Measurements from ENCODE around the gene ASB2. TPM values are rescaled to one million over a fixed set of nuclear protein-coding genes. Genes with fewer than 3 reads are reported as not detected.

ASB2 gene
- total RNA-seq, 1 experiment from 2014 or later = 0.35 TPM

GRCh38 chr14:93889739-93890483 lies 86.5 kb downstream of the ASB2 start:
- Histone ChIP-seq H4K8ac (replicated peaks; ENCODE audit: insufficient read length, low read depth, low read length) (no peak overlapping the region), H3K14ac (ENCODE audit: insufficient read depth, low read length) (no peak overlapping the region), H2BK15ac (ENCODE audit: low read depth, low read length) (no peak overlapping the region), H2BK5ac (ENCODE audit: insufficient read length, low read length) (no peak overlapping the region), H4K20me1 (ENCODE audit: control insufficient read depth, insufficient read depth, insufficient read length) (no peaks in the 10 kb centered on the region), H2BK120ac (ENCODE audit: low read depth, low read length, poor library complexity, severe bottlenecking) (no peak overlapping the region), H3K4me1 (ENCODE audit: insufficient read depth, low read length) (no peaks in the 10 kb centered on the region; the same call in 1 of the 2 replicates), H3K79me2 (ENCODE audit: insufficient read depth, low read length) (no peaks in the 10 kb centered on the region), H2AFZ (ENCODE audit: low read length) (no peak overlapping the region), H4K5ac (ENCODE audit: insufficient read length, low read depth, low read length) (no peak overlapping the region), H3K9ac (ENCODE audit: extremely low read depth, insufficient read length, low read length) (no peak overlapping the region), H3K4me2 (ENCODE audit: insufficient read depth, insufficient read length, low read length) (no peak overlapping the region), H3K56ac (ENCODE audit: insufficient read length, low read depth, low read length) (no peak overlapping the region), H3K18ac (ENCODE audit: insufficient read length, low read depth, low read length) (no peak overlapping the region), H3K4ac (ENCODE audit: low read depth, low read length) (no peak overlapping the region), H3K23ac (ENCODE audit: insufficient read length, low read depth, low read length) (no peak overlapping the region), H3K23me2 (ENCODE audit: insufficient read length, low read depth, low read length, poor library complexity, severe bottlenecking) (no peaks in the 10 kb centered on the region), H2BK12ac (ENCODE audit: insufficient read length, low read depth, low read length) (no peak overlapping the region), H3K27ac (ENCODE audit: insufficient read length, low read depth, low read length) (no peak overlapping the region), H3T11ph (ENCODE audit: low read length) (no peak overlapping the region), H3K9me3 (ENCODE audit: control insufficient read depth, low read depth, low read length) (no peaks in the 10 kb centered on the region), H4K91ac (ENCODE audit: insufficient read length, low read depth, low read length) (no peak overlapping the region), H2BK20ac (ENCODE audit: low read depth, low read length, poor library complexity, severe bottlenecking) (no peak overlapping the region), H3K27me3 (ENCODE audit: insufficient read depth, low read length) (no peaks in the 10 kb centered on the region), H2AK5ac (ENCODE audit: insufficient read length, low read length) (no peak overlapping the region), H3K79me1 (ENCODE audit: insufficient read depth, low read depth, low read length, poor library complexity, severe bottlenecking) (no peaks in the 10 kb centered on the region)
- Mint-ChIP-seq H3K9me3 (peaks cover 1 to 4% of the 10 kb centered on the region in 2 experiments; a peak in 3 of 5 replicates), H3K4me3 (no peak overlapping the region), H3K36me3 (ENCODE audit: insufficient read depth in 1 of 3, low read depth in 3 of 3) (peaks cover 0 to 2% (median 0%) of the 10 kb centered on the region in 3 experiments; a peak in 1 of 7 replicates), H3K27me3 (ENCODE audit: low read depth) (peaks cover 6% of the 10 kb centered on the region), H3K4me1 (peaks cover 35 to 38% of the 10 kb centered on the region in 2 experiments), H3K27ac (no peak overlapping the region)
- no peak for DNase-seq
- WGBS (ENCODE audit: extremely low coverage, insufficient read length, low lambda C conversion rate) = no CpG with 5 or more reads among the region's 9 CpGs
- TF ChIP-seq CTCF (conservative IDR thresholded peaks at IDR 0.05) = no peak
